Neural progenitor cell (in vitro differentiated cells): ENCODE results near the gene MAP7D1. TPM values are rescaled to one million over a fixed set of nuclear protein-coding genes. Genes with fewer than 3 reads are reported as not detected.

ENCODE experiments used
- DNase-seq: peaks from one replicate; pipeline ENCODE4 v3.0.0-alpha.2; 2016; ENCODE audit warnings: low spot score
- H2AFZ ChIP-seq: fragments of 200-600 bp; sonication (generic); replicated peaks from 2 replicates; pipeline ENCODE4 v1.6.1; 2016; ENCODE audit warnings: antibody characterized with exemption
- H3F3A ChIP-seq: fragments of 200-600 bp; sonication (generic); 2 replicates; pipeline ENCODE4 v1.6.1; 2016; ENCODE audit warnings: antibody characterized with exemption, low read depth
- H3K27ac ChIP-seq: fragments of 200-600 bp; sonication (generic); 2 replicates; pipeline ENCODE4 v1.5.1; 2016; ENCODE audit warnings: mild to moderate bottlenecking
- H3K27me3 ChIP-seq: fragments of 200-600 bp; sonication (generic); 2 replicates; pipeline ENCODE4 v1.6.1; 2016; ENCODE audit warnings: mild to moderate bottlenecking, moderate library complexity
- H3K36me3 ChIP-seq: fragments of 200-600 bp; sonication (generic); 2 replicates; pipeline ENCODE4 v1.5.1; 2016
- H3K4me1 ChIP-seq: fragments of 200-600 bp; sonication (generic); 2 replicates; pipeline ENCODE4 v1.6.1; 2016; ENCODE audit warnings: mixed run types
- H3K4me2 ChIP-seq: fragments of 200-600 bp; sonication (generic); 2 replicates; pipeline ENCODE4 v1.6.1; 2016
- H3K4me3 ChIP-seq: fragments of 200-600 bp; sonication (generic); 2 replicates; pipeline ENCODE4 v1.5.1; 2016
- H3K79me2 ChIP-seq: fragments of 200-600 bp; sonication (generic); 2 replicates; pipeline ENCODE4 v1.6.1; 2016; ENCODE audit warnings: low read depth
- H3K9ac ChIP-seq: fragments of 200-600 bp; sonication (generic); 2 replicates; pipeline ENCODE4 v1.6.1; 2016
- H3K9me3 ChIP-seq: fragments of 200-600 bp; sonication (generic); 2 replicates; pipeline ENCODE4 v1.5.1; 2016; ENCODE audit warnings: low read depth
- H4K20me1 ChIP-seq: fragments of 200-600 bp; sonication (generic); 2 replicates; pipeline ENCODE4 v1.6.1; 2016; ENCODE audit warnings: low read depth
- H3K27ac Mint-ChIP-seq: 3 replicates; pipeline ENCODE4 v1.8.0; 2021; ENCODE audit warnings: mixed read lengths
- H3K27me3 Mint-ChIP-seq: 2 replicates; pipeline ENCODE4 v1.8.0; 2022; ENCODE audit warnings: low read depth, mild to moderate bottlenecking, inconsistent platforms, moderate library complexity, mixed read lengths; ENCODE audit not compliant: insufficient read depth
- H3K36me3 Mint-ChIP-seq: 3 replicates; pipeline ENCODE4 v1.8.0; 2021; ENCODE audit warnings: mixed read lengths
- H3K4me1 Mint-ChIP-seq: 3 replicates; pipeline ENCODE4 v1.8.0; 2021; ENCODE audit warnings: mixed read lengths
- H3K4me3 Mint-ChIP-seq: 3 replicates; pipeline ENCODE4 v1.8.0; 2021; ENCODE audit warnings: mild to moderate bottlenecking, moderate library complexity, mixed read lengths
- H3K9me3 Mint-ChIP-seq: 3 replicates; pipeline ENCODE4 v1.8.0; 2020; ENCODE audit warnings: mixed read lengths
- EZH2 ChIP-seq: fragments of 200-600 bp; sonication (generic); IDR thresholded peaks from 2 replicates; pipeline ENCODE4 v1.6.1; 2017; ENCODE audit warnings: antibody characterized with exemption, mild to moderate bottlenecking, moderate library complexity
- EZH2phosphoT487 ChIP-seq: fragments of 200-600 bp; sonication (generic); IDR thresholded peaks from 2 replicates; pipeline ENCODE4 v1.6.1; 2017; ENCODE audit warnings: antibody characterized with exemption
- total RNA-seq: library from RNA; depleted of rRNA; stranded (reverse); fragments of >200 nt; gene quantifications from 2 replicates; pipeline ENCODE4 v1.2.3, GENCODE V29; 2015; ENCODE audit warnings: low replicate concordance
- TF ChIP-seq, protein P1 (sequence below): fragments of 200-600 bp; sonication (generic); IDR thresholded peaks from 2 replicates; pipeline ENCODE4 v1.5.1; 2017; ENCODE audit warnings: antibody characterized with exemption, mild to moderate bottlenecking

MAP7D1 gene
- total RNA-seq, 1 donor from 2014 or later: 35.0 TPM

DNA sequence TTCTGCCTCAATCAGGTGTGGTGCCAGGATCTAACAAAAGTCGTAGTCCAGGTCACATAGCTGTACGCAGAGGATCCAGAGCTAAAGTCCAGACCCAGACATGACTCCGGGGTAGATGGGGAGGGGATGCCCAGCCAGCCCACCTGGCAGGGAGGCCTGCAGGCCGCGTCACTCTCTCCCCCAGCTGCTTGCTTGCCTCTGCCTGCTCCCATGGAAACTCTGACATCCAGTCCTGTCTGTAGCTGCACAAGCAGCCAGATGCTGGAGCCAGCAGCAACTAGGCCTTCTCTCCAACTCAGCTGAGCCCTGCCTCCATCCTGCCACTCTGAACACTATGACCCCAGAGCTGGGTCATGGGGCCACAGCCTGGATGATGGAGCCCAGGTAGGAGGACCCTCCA, 39.1 kb upstream of the MAP7D1 start:
- no peaks in the 10 kb centered on the region for H3K9me3 ChIP-seq
- H3K4me2 ChIP-seq: no peak overlapping the region
- no peak overlapping the region for H3K4me3 ChIP-seq
- TF ChIP-seq, protein P1, sequence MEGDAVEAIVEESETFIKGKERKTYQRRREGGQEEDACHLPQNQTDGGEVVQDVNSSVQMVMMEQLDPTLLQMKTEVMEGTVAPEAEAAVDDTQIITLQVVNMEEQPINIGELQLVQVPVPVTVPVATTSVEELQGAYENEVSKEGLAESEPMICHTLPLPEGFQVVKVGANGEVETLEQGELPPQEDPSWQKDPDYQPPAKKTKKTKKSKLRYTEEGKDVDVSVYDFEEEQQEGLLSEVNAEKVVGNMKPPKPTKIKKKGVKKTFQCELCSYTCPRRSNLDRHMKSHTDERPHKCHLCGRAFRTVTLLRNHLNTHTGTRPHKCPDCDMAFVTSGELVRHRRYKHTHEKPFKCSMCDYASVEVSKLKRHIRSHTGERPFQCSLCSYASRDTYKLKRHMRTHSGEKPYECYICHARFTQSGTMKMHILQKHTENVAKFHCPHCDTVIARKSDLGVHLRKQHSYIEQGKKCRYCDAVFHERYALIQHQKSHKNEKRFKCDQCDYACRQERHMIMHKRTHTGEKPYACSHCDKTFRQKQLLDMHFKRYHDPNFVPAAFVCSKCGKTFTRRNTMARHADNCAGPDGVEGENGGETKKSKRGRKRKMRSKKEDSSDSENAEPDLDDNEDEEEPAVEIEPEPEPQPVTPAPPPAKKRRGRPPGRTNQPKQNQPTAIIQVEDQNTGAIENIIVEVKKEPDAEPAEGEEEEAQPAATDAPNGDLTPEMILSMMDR: no peak
- TF ChIP-seq EZH2 (no peak), EZH2phosphoT487 (no peak)
- no peaks in the 10 kb centered on the region for H4K20me1 ChIP-seq
- Mint-ChIP-seq H3K9me3 (no peaks in the 10 kb centered on the region), H3K36me3 (no peaks in the 10 kb centered on the region), H3K27me3 (peaks cover 15% of the 10 kb centered on the region), H3K4me3 (peak overlapping the region; percentile 4), H3K4me1 (peaks cover 42% of the 10 kb centered on the region), H3K27ac (peak overlapping the region; percentile 14)
- H3K27ac ChIP-seq: no peak overlapping the region
- no peaks in the 10 kb centered on the region for H3K79me2 ChIP-seq
- H2AFZ ChIP-seq: no peak overlapping the region
- no peaks in the 10 kb centered on the region for H3F3A ChIP-seq
- no peak for DNase-seq
- H3K36me3 ChIP-seq: no peaks in the 10 kb centered on the region
- H3K4me1 ChIP-seq: peaks cover 6% of the 10 kb centered on the region
- H3K9ac ChIP-seq: no peak overlapping the region
- H3K27me3 ChIP-seq: peaks cover 7% of the 10 kb centered on the region

DNA sequence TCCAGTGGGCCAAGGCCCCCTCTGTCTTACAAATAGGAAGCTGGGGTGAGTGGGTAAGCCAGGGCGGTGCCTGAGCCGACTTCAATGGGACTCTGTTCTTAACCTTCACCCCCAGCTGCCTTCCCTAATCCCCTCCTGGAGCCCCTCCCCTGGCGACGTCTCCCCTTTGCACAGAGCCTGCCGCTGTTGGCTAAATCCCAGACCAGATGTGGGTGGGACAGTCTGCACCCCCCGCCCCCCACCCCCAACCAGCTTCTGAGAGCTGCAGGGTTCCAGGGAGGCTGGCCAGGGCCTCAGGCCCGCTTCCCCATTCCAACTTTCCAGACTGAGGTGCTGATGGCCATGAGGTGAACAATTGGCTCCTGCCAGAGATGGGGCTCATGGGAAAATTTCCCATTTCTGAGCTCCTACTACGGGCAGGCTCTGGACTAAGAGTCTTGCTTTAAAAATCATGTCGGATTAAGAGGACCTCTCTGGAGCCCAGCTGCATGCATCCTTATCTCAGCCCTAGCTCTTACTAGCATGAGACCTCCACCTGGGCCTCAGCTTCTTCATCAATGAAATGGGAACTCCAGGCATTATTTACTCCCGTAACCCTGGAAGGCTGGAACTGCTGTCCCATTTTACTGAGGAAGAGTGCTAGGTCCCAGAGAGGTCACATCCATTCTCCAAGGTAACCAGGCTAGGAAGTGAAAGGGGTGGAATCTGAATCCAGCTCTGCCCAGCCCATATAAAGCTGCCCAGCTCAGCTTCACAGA, 37.3 kb upstream of the MAP7D1 start:
- Histone ChIP-seq H3K4me2 (no peak overlapping the region), H3K79me2 (no peaks in the 10 kb centered on the region), H2AFZ (no peak overlapping the region), H3K4me3 (no peak overlapping the region), H3K4me1 (peaks cover 6% of the 10 kb centered on the region), H3K27me3 (peaks cover 24% of the 10 kb centered on the region), H3K9me3 (no peaks in the 10 kb centered on the region), H3F3A (no peaks in the 10 kb centered on the region), H3K27ac (no peak overlapping the region), H3K36me3 (no peaks in the 10 kb centered on the region), H4K20me1 (no peaks in the 10 kb centered on the region), H3K9ac (no peak overlapping the region)
- DNase-seq: no peak
- Mint-ChIP-seq H3K9me3 (no peaks in the 10 kb centered on the region), H3K27ac (no peak overlapping the region), H3K36me3 (no peaks in the 10 kb centered on the region), H3K4me1 (peaks cover 50% of the 10 kb centered on the region), H3K4me3 (peak overlapping the region; percentile 35), H3K27me3 (peaks cover 27% of the 10 kb centered on the region)
- TF ChIP-seq EZH2 (no peak), EZH2phosphoT487 (no peak)
- TF ChIP-seq, protein P1: no peak

DNA sequence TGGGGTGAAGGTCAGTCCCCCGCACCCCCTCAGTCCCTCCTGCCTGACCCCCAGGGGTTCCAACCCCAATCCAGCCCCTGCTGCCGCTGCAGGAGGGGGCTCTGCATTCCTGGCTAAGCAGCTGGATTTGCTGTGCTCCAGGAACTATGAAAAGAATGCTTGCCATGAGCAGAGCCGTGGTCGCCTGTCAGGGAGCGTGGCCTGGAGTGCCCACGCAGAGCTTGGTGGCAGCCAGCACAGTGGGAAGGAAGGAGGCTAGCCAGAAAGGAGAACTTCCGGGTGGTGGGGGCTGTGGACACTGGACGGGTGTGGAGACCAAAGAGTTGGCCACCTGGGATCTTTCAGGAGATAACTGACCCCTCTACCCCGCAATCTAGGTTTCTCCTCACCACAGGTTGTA, 36.5 kb upstream of the MAP7D1 start:
- no peaks in the 10 kb centered on the region for H3K79me2 ChIP-seq
- peaks cover 6% of the 10 kb centered on the region for H3K4me1 ChIP-seq
- no peak overlapping the region for H3K4me3 ChIP-seq
- H3K9me3 Mint-ChIP-seq: no peaks in the 10 kb centered on the region
- no peak overlapping the region for H2AFZ ChIP-seq
- no peaks in the 10 kb centered on the region for H3F3A ChIP-seq
- no peak overlapping the region for H3K9ac ChIP-seq
- no peaks in the 10 kb centered on the region for H3K9me3 ChIP-seq
- H4K20me1 ChIP-seq: peaks cover 5% of the 10 kb centered on the region
- H3K36me3 ChIP-seq: no peaks in the 10 kb centered on the region
- no peak overlapping the region for H3K27ac ChIP-seq
- H3K27me3 Mint-ChIP-seq: peaks cover 31% of the 10 kb centered on the region
- no peak overlapping the region for H3K27ac Mint-ChIP-seq
- peaks cover 32% of the 10 kb centered on the region for H3K27me3 ChIP-seq
- H3K36me3 Mint-ChIP-seq: no peaks in the 10 kb centered on the region
- TF ChIP-seq EZH2 (no peak), EZH2phosphoT487 (no peak)
- TF ChIP-seq, protein P1: no peak
- no peak overlapping the region for H3K4me2 ChIP-seq
- H3K4me3 Mint-ChIP-seq: no peak overlapping the region
- DNase-seq: no peak
- peaks cover 50% of the 10 kb centered on the region for H3K4me1 Mint-ChIP-seq
